Ecto neural progenitor cell (in vitro differentiated cells): ENCODE data around the gene SART3.
"Not testable (repeated sequence)": the region's sequence is repeated elsewhere in the genome, so short reads cannot be mapped to it uniquely, and the experiment has no call there.

ENCODE experiments used
- DNase-seq: peaks from one replicate; pipeline ENCODE4 v3.0.0-alpha.2; 2018; ENCODE audit warnings: low spot score

The SART3 gene

GRCh38 chr12:108487029-108487428, 73.9 kb downstream of the SART3 start:
- not testable (repeated sequence) for DNase-seq

- not testable (repeated sequence) for DNase-seq
Observed at GRCh38 chr12:108485371-108485770, 75.6 kb downstream of the SART3 start.

GRCh38 chr12:108484845-108485244, 76.1 kb downstream of the SART3 start:
- no peak for DNase-seq

GRCh38 chr12:108484431-108484830, 76.5 kb downstream of the SART3 start:
- DNase-seq = no peak

GRCh38 chr12:108483213-108484059, 77.5 kb downstream of the SART3 start:
- no peak for DNase-seq

GRCh38 chr12:108482717-108483212, 78.2 kb downstream of the SART3 start:
- no peak for DNase-seq

GRCh38 chr12:108479364-108480070, 81.5 kb downstream of the SART3 start:
- DNase-seq = no peak

GRCh38 chr12:108478611-108479206, 82.3 kb downstream of the SART3 start:
- no peak for DNase-seq

- no peak for DNase-seq
Observed at GRCh38 chr12:108477881-108478259, 83.1 kb downstream of the SART3 start.

- DNase-seq = no peak
Observed at GRCh38 chr12:108477055-108477880, 83.7 kb downstream of the SART3 start.

GRCh38 chr12:108475396-108475795, 85.6 kb downstream of the SART3 start:
- no peak for DNase-seq

GRCh38 chr12:108473400-108474055, 87.4 kb downstream of the SART3 start:
- DNase-seq = no peak
